OCI-LY7 (cell line): ENCODE data around the gene ZSCAN9. TPM values are rescaled to one million over a fixed set of nuclear protein-coding genes. Genes with fewer than 3 reads are reported as not detected.

Source experiments
- BruUV-seq: library from RNA; stranded (reverse); fragments of 400-500 nt; replicated peaks from 2 replicates; lab custom pipeline; 2021; lab: Mats Ljungman, UMichigan
- CTCF ChIA-PET: fragments of 300-600 bp; sonication (Branson Sonifier 250); formaldehyde crosslinking; loops from one replicate; lab custom pipeline; 2022; ENCODE audit warnings: antibody characterized with exemption; ENCODE audit not compliant: unreplicated experiment; lab: Charles Lee
- POLR2A ChIA-PET: fragments of 300-600 bp; sonication (Branson Sonifier 250); formaldehyde crosslinking; loops from one replicate; lab custom pipeline; 2022; ENCODE audit warnings: antibody characterized with exemption; lab: Charles Lee
- DNase-seq: peaks from one replicate; pipeline ENCODE4 v3.0.0-alpha.2; 2015; ENCODE audit warnings: low spot score
- H2AFZ ChIP-seq: fragments of 200-600 bp; sonication (generic), shearing (Covaris generic); 2 replicates; pipeline ENCODE4 v1.6.1; 2014; ENCODE audit warnings: mild to moderate bottlenecking, antibody characterized with exemption, low read length, moderate library complexity
- H3K27ac ChIP-seq: fragments of 200-600 bp; sonication (generic); 2 replicates; pipeline ENCODE4 v1.5.1; 2014; ENCODE audit warnings: mixed run types, low read depth, mild to moderate bottlenecking, moderate library complexity, low read length, inconsistent platforms; ENCODE audit not compliant: poor library complexity, severe bottlenecking
- H3K36me3 ChIP-seq: fragments of 200-600 bp; sonication (generic); 2 replicates; pipeline ENCODE4 v1.6.1; 2014; ENCODE audit warnings: mild to moderate bottlenecking, antibody characterized with exemption, low read length, moderate library complexity, mixed read lengths; ENCODE audit not compliant: insufficient read depth
- H3K4me1 ChIP-seq: fragments of 200-600 bp; sonication (generic); 2 replicates; pipeline ENCODE4 v1.5.1; 2014; ENCODE audit warnings: mild to moderate bottlenecking, low read length; ENCODE audit not compliant: insufficient read depth, poor library complexity, severe bottlenecking
- H3K4me2 ChIP-seq: fragments of 200-600 bp; sonication (generic); 2 replicates; pipeline ENCODE4 v1.6.1; 2014; ENCODE audit warnings: mild to moderate bottlenecking, low read length
- H3K4me3 ChIP-seq: fragments of 200-600 bp; sonication (generic); 2 replicates; pipeline ENCODE4 v1.5.1; 2014; ENCODE audit warnings: mild to moderate bottlenecking, low read depth, low read length; ENCODE audit not compliant: poor library complexity, severe bottlenecking
- H3K79me2 ChIP-seq: fragments of 200-600 bp; sonication (generic); 2 replicates; pipeline ENCODE4 v1.6.1; 2016; ENCODE audit warnings: low read depth, mild to moderate bottlenecking, low read length, moderate library complexity, mixed read lengths; ENCODE audit not compliant: insufficient read depth
- H3K9me2 ChIP-seq: fragments of 200-600 bp; sonication (generic); 2 replicates; pipeline ENCODE4 v1.6.1; 2016; ENCODE audit warnings: mild to moderate bottlenecking, low read length, mixed read lengths; ENCODE audit not compliant: insufficient read depth
- H3K9me3 ChIP-seq: fragments of 200-600 bp; sonication (generic); 2 replicates; pipeline ENCODE4 v1.6.1; 2014; ENCODE audit warnings: mild to moderate bottlenecking, mixed run types, low read length, mixed read lengths
- H4K20me1 ChIP-seq: fragments of 200-600 bp; sonication (generic); 2 replicates; pipeline ENCODE4 v1.6.1; 2014; ENCODE audit warnings: mild to moderate bottlenecking, antibody characterized with exemption, low read length, moderate library complexity, mixed read lengths; ENCODE audit not compliant: insufficient read depth
- EZH2phosphoT487 ChIP-seq: fragments of 200-600 bp; sonication (generic); IDR thresholded peaks from 2 replicates; pipeline ENCODE4 v1.6.1; 2018; ENCODE audit warnings: low read depth, borderline replicate concordance, mild to moderate bottlenecking, mixed run types, antibody characterized with exemption, low read length, moderate library complexity, mixed read lengths
- intact Hi-C: fragments of 100-400 bp; cut with micrococcal nuclease; formaldehyde crosslinking; loops from one replicate; pipeline ENCODE4 v1.10.0; 2022; ENCODE audit not compliant: unreplicated experiment
- total RNA-seq, 2 experiments: library from RNA; depleted of rRNA in 1 of 2; stranded (reverse); fragments of >200 nt in 1 of 2; shearing (Covaris generic) in 1 of 2; gene quantifications; 2 replicates each; pipeline ENCODE4 v1.2.3, GENCODE V29; 2014 to 2022
- TF ChIP-seq, protein P1 (sequence below): fragments of 200-600 bp; sonication (generic); conservative IDR thresholded peaks from 2 replicates; pipeline ENCODE4 v1.5.1; 2014; ENCODE audit warnings: mild to moderate bottlenecking, antibody characterized with exemption, low read length, moderate library complexity, mixed read lengths

ZSCAN9 gene
- total RNA-seq, 2 experiments from 2014 or later, result 3.1 to 9.0 TPM

GRCh38 chr6:28205879-28206278 is 19.2 kb upstream of the ZSCAN9 start:
- Histone ChIP-seq H3K4me1 (peaks cover 9% of the 10 kb centered on the region), H4K20me1 (no peaks in the 10 kb centered on the region), H3K9me2 (no peaks in the 10 kb centered on the region), H3K9me3 (0 out of 2 replicates have a peak, but pooled peaks cover 3% of the 10 kb centered on the region), H3K36me3 (no peaks in the 10 kb centered on the region), H3K4me3 (no peak overlapping the region), H2AFZ (no peak overlapping the region), H3K4me2 (no peak overlapping the region), H3K27ac (no peak overlapping the region), H3K79me2 (no peaks in the 10 kb centered on the region)
- ChIA-PET CTCF (no interaction called here), POLR2A (no interaction called here)
- TF ChIP-seq EZH2phosphoT487, result no peak
- TF ChIP-seq, protein P1, sequence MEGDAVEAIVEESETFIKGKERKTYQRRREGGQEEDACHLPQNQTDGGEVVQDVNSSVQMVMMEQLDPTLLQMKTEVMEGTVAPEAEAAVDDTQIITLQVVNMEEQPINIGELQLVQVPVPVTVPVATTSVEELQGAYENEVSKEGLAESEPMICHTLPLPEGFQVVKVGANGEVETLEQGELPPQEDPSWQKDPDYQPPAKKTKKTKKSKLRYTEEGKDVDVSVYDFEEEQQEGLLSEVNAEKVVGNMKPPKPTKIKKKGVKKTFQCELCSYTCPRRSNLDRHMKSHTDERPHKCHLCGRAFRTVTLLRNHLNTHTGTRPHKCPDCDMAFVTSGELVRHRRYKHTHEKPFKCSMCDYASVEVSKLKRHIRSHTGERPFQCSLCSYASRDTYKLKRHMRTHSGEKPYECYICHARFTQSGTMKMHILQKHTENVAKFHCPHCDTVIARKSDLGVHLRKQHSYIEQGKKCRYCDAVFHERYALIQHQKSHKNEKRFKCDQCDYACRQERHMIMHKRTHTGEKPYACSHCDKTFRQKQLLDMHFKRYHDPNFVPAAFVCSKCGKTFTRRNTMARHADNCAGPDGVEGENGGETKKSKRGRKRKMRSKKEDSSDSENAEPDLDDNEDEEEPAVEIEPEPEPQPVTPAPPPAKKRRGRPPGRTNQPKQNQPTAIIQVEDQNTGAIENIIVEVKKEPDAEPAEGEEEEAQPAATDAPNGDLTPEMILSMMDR, result no peak
- no peak for DNase-seq
- intact Hi-C loops, result no loop called here
- no TSS peak for BruUV-seq

GRCh38 chr6:28206527-28206926 is 18.5 kb upstream of the ZSCAN9 start:
- Histone ChIP-seq H3K4me1 (peaks cover 9% of the 10 kb centered on the region), H3K36me3 (no peaks in the 10 kb centered on the region), H3K79me2 (no peaks in the 10 kb centered on the region), H3K27ac (no peak overlapping the region), H2AFZ (no peak overlapping the region), H3K9me2 (no peaks in the 10 kb centered on the region), H3K4me2 (no peak overlapping the region), H3K9me3 (0 out of 2 replicates have a peak, but pooled peaks cover 3% of the 10 kb centered on the region), H4K20me1 (no peaks in the 10 kb centered on the region), H3K4me3 (no peak overlapping the region)
- intact Hi-C loops, result no loop called here
- BruUV-seq, result no TSS peak
- POLR2A ChIA-PET, result no interaction called here
- no peak for TF ChIP-seq EZH2phosphoT487
- TF ChIP-seq, protein P1, result no peak
- CTCF ChIA-PET, result no interaction called here
- DNase-seq, result no peak

DNA sequence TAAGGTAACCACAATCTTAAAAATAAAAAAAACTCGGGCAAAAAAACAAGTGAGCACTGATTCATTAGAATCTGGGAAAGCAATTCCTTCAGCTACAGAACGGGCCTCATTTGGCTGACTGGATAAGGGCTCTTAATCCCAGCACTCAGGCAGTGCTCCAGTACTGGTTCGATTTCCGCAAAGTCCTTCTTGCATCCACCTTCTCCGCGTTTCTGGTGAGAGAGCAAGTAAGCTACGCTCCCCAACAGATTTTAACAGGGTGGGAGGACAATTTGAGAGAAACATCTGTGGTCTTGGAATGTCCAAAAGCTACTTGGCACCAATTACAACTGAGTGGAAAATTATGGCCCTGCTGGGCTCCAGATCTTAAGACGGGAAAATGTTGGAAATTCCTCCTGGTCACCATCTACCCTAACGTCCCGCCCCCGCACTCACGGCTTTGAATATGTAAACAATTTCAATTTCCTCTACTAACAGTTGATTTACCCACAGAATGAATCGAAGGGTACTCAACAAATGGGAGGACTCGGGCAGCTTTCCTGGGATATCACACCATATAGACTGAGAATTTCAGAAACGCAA is 18.1 kb upstream of the ZSCAN9 start:
- Histone ChIP-seq H3K36me3 (no peaks in the 10 kb centered on the region), H3K4me2 (no peak overlapping the region), H3K4me1 (peaks cover 7% of the 10 kb centered on the region), H3K4me3 (no peak overlapping the region), H2AFZ (no peak overlapping the region), H3K9me2 (no peaks in the 10 kb centered on the region), H4K20me1 (no peaks in the 10 kb centered on the region), H3K9me3 (0 out of 2 replicates have a peak, but pooled peaks cover 3% of the 10 kb centered on the region), H3K79me2 (no peaks in the 10 kb centered on the region), H3K27ac (no peak overlapping the region)
- ChIA-PET POLR2A (no interaction called here), CTCF (no interaction called here)
- BruUV-seq, result no TSS peak
- DNase-seq, result no peak
- TF ChIP-seq EZH2phosphoT487, result no peak
- TF ChIP-seq, protein P1, result no peak
- intact Hi-C loops, result no loop called here
